Suprapubic skin (tissue), 3 donors: Measurements from ENCODE around the gene SFTPA1.

Experiments
- CTCF ChIP-seq, 2 donors: fragments of 200-600 bp in 1 of 2; fragments of 450-650 bp in 1 of 2; sonication (generic) in 1 of 2; IDR thresholded peaks; one replicate each; pipeline ENCODE4 v1.5.1; 2016 to 2019; ENCODE audit warnings: antibody characterized with exemption in 2 of 2, mild to moderate bottlenecking in 1 of 2, moderate library complexity in 1 of 2
- EP300 ChIP-seq: sonication (generic); formaldehyde crosslinking; IDR thresholded peaks from one replicate; pipeline ENCODE4 v1.6.1; 2017; ENCODE audit warnings: antibody characterized with exemption
- POLR2A ChIP-seq, 2 donors: fragments of 450-650 bp; IDR thresholded peaks; one replicate each; pipeline ENCODE4 v1.6.1; 2017; ENCODE audit warnings: antibody characterized with exemption in 2 of 2, mild to moderate bottlenecking in 2 of 2, moderate library complexity in 2 of 2

GRCh38 chr10:79585870-79586527 is 24.7 kb upstream of the SFTPA1 start:
- TF ChIP-seq CTCF (IDR thresholded peaks at IDR 0.05) (no peak), EP300 (no peak), POLR2A (IDR thresholded peaks at IDR 0.05) (no peak)
